ENCODE results near the gene LRRC4C. TPM values are rescaled to one million over a fixed set of nuclear protein-coding genes. Genes with fewer than 3 reads are reported as not detected.
A peak's percentile ranks its signal among the peaks of the same experiment; 100 is the strongest.

The LRRC4C gene
- total and polyA plus RNA-seq, 2 donors (not counting 1 experiment from before 2014, with no cell fraction given): under 0.01 to 0.02 TPM

- Histone ChIP-seq H3K79me2 (ENCODE audit: control insufficient read depth, insufficient read depth, low read length) (no peaks in the 10 kb centered on the region), H2AFZ (ENCODE audit: low read length) (no peak overlapping the region), H3K4me2 (ENCODE audit: extremely low read depth, insufficient read depth, low read length) (no peak overlapping the region), H3K9me3 (ENCODE audit: control insufficient read depth, insufficient read depth, low read depth, low read length) (no peaks in the 10 kb centered on the region), H3K4me3 (replicated peaks in 1 of 4; ENCODE audit: control extremely low read depth in 1 of 4, insufficient read depth in 1 of 4, low read depth in 3 of 4, low read length in 4 of 4) (no peak overlapping the region), H3K36me3 (ENCODE audit: control insufficient read depth, insufficient read depth, low read length) (no peaks in the 10 kb centered on the region), H4K20me1 (ENCODE audit: control insufficient read depth, extremely low read depth, insufficient read depth, low read length) (no peaks in the 10 kb centered on the region), H3K9ac (ENCODE audit: insufficient read depth, low read length) (no peak overlapping the region), H3K4me1 (ENCODE audit: control insufficient read depth, extremely low read depth, insufficient read depth, low read length) (no peaks in the 10 kb centered on the region), H3K27ac (ENCODE audit: insufficient read depth, low read length) (no peak overlapping the region), H3K27me3 (ENCODE audit: control insufficient read depth, insufficient read depth, low read length) (no peaks in the 10 kb centered on the region)
- no peak for DNase-seq (ENCODE audit: low read depth in 2 of 2)
- TF ChIP-seq CTCF (conservative IDR thresholded peaks at IDR 0.05 in 1 of 2, IDR thresholded peaks at IDR 0.05 in 1 of 2; ENCODE audit: low read depth in 1 of 2, low read length in 2 of 2) (no peak), EZH2 (IDR thresholded peaks at IDR 0.05; ENCODE audit: low read length, missing control alignments) (no peak)
These were observed 237.2 kb downstream of the LRRC4C start for GRCh38 chr11:41222236-41222635.

GRCh38 chr11:41206388-41206787 lies 253.1 kb downstream of the LRRC4C start:
- no peak overlapping the region for H2AFZ ChIP-seq (ENCODE audit: low read length)
- no peak overlapping the region for H3K4me2 ChIP-seq (ENCODE audit: extremely low read depth, insufficient read depth, low read length)
- no peak overlapping the region for H3K9ac ChIP-seq (ENCODE audit: insufficient read depth, low read length)
- H3K79me2 ChIP-seq (ENCODE audit: control insufficient read depth, insufficient read depth, low read length): no peaks in the 10 kb centered on the region
- no peaks in the 10 kb centered on the region for H3K9me3 ChIP-seq (ENCODE audit: control insufficient read depth, insufficient read depth, low read depth, low read length)
- H3K4me1 ChIP-seq (ENCODE audit: control insufficient read depth, extremely low read depth, insufficient read depth, low read length): no peaks in the 10 kb centered on the region
- TF ChIP-seq CTCF (conservative IDR thresholded peaks at IDR 0.05 in 1 of 2, IDR thresholded peaks at IDR 0.05 in 1 of 2; ENCODE audit: low read depth in 1 of 2, low read length in 2 of 2) (no peak), EZH2 (IDR thresholded peaks at IDR 0.05; ENCODE audit: low read length, missing control alignments) (no peak)
- no peaks in the 10 kb centered on the region for H3K27me3 ChIP-seq (ENCODE audit: control insufficient read depth, insufficient read depth, low read length)
- no peak overlapping the region for H3K27ac ChIP-seq (ENCODE audit: insufficient read depth, low read length)
- no peak for DNase-seq (ENCODE audit: low read depth in 2 of 2)
- H3K4me3 ChIP-seq (replicated peaks in 1 of 4; ENCODE audit: control extremely low read depth in 1 of 4, insufficient read depth in 1 of 4, low read depth in 3 of 4, low read length in 4 of 4): no peak overlapping the region
- H3K36me3 ChIP-seq (ENCODE audit: control insufficient read depth, insufficient read depth, low read length): no peaks in the 10 kb centered on the region
- H4K20me1 ChIP-seq (ENCODE audit: control insufficient read depth, extremely low read depth, insufficient read depth, low read length): no peaks in the 10 kb centered on the region

- Histone ChIP-seq H3K36me3 (ENCODE audit: control insufficient read depth, insufficient read depth, low read length) (no peaks in the 10 kb centered on the region), H3K9me3 (ENCODE audit: control insufficient read depth, insufficient read depth, low read depth, low read length) (no peaks in the 10 kb centered on the region), H3K27me3 (ENCODE audit: control insufficient read depth, insufficient read depth, low read length) (no peaks in the 10 kb centered on the region), H3K4me2 (ENCODE audit: extremely low read depth, insufficient read depth, low read length) (no peak overlapping the region), H4K20me1 (ENCODE audit: control insufficient read depth, extremely low read depth, insufficient read depth, low read length) (no peaks in the 10 kb centered on the region), H3K79me2 (ENCODE audit: control insufficient read depth, insufficient read depth, low read length) (no peaks in the 10 kb centered on the region), H3K27ac (ENCODE audit: insufficient read depth, low read length) (no peak overlapping the region), H3K4me3 (replicated peaks in 1 of 4; ENCODE audit: control extremely low read depth in 1 of 4, insufficient read depth in 1 of 4, low read depth in 3 of 4, low read length in 4 of 4) (no peak overlapping the region), H3K9ac (ENCODE audit: insufficient read depth, low read length) (no peak overlapping the region), H2AFZ (ENCODE audit: low read length) (no peak overlapping the region), H3K4me1 (ENCODE audit: control insufficient read depth, extremely low read depth, insufficient read depth, low read length) (no peaks in the 10 kb centered on the region)
- DNase-seq (ENCODE audit: low read depth in 2 of 2): peak; percentile 28 to 36
- TF ChIP-seq EZH2 (IDR thresholded peaks at IDR 0.05; ENCODE audit: low read length, missing control alignments) (no peak), CTCF (conservative IDR thresholded peaks at IDR 0.05 in 1 of 2, IDR thresholded peaks at IDR 0.05 in 1 of 2; ENCODE audit: low read depth in 1 of 2, low read length in 2 of 2) (peak in 1 of 2 donors; percentile 47)
These were observed 258.3 kb downstream of the LRRC4C start for GRCh38 chr11:41201156-41201555.

All from fibroblast of lung (primary cell).